GM21528 (cell line): ENCODE data around the gene SLC25A42.
"Not testable (repeated sequence)": the region's sequence is repeated elsewhere in the genome, so short reads cannot be mapped to it uniquely, and the experiment has no call there.

Source experiments
- ATAC-seq: cut with Tn5 transposase; IDR thresholded peaks from one replicate; pipeline ENCODE4 v1.9.1; 2021; ENCODE audit warnings: mild to moderate bottlenecking, moderate library complexity; ENCODE audit not compliant: unreplicated experiment, low FRiP score

Gene SLC25A42

GRCh38 chr19:19131989-19132388 lies 68.2 kb downstream of the SLC25A42 start:
- ATAC-seq, result no peak

GRCh38 chr19:19132912-19133311 lies 69.1 kb downstream of the SLC25A42 start:
- ATAC-seq, result no peak

- ATAC-seq, result no peak
These were observed 70.2 kb downstream of the SLC25A42 start for GRCh38 chr19:19133985-19134384.

GRCh38 chr19:19134687-19135158 lies 70.9 kb downstream of the SLC25A42 start:
- ATAC-seq, result no peak

GRCh38 chr19:19135713-19136112 lies 71.9 kb downstream of the SLC25A42 start:
- not testable (repeated sequence) for ATAC-seq

- ATAC-seq, result no peak
These were observed 73.8 kb downstream of the SLC25A42 start for GRCh38 chr19:19137556-19138108.

- ATAC-seq, result peak; percentile 94
These were observed 74.6 kb downstream of the SLC25A42 start, which contains the start of gene TMEM161A for GRCh38 chr19:19138109-19138981. TMEM161A (minus strand) TSS chr19:19138478; CDS start chr19:19138428, 50 bp downstream.

- ATAC-seq, result no peak
These were observed 76.1 kb downstream of the SLC25A42 start for GRCh38 chr19:19139876-19140229.

- no peak for ATAC-seq
These were observed 76.7 kb downstream of the SLC25A42 start for GRCh38 chr19:19140476-19140875.

- ATAC-seq, result no peak
These were observed 78.6 kb downstream of the SLC25A42 start for GRCh38 chr19:19142347-19142746.

- ATAC-seq, result no peak
These were observed 81.5 kb downstream of the SLC25A42 start for GRCh38 chr19:19145281-19145680.

GRCh38 chr19:19145684-19146608 lies 82.2 kb downstream of the SLC25A42 start:
- no peak for ATAC-seq

- ATAC-seq, result no peak
These were observed 83.1 kb downstream of the SLC25A42 start for GRCh38 chr19:19146865-19147264.

- ATAC-seq, result no peak
These were observed 83.5 kb downstream of the SLC25A42 start for GRCh38 chr19:19147344-19147743.

- ATAC-seq, result not testable (repeated sequence)
These were observed 84.7 kb downstream of the SLC25A42 start for GRCh38 chr19:19148504-19148903.

- ATAC-seq, result no peak
These were observed 85.6 kb downstream of the SLC25A42 start for GRCh38 chr19:19149435-19149834.

- no peak for ATAC-seq
These were observed 87.6 kb downstream of the SLC25A42 start for GRCh38 chr19:19151418-19151817.

GRCh38 chr19:19152668-19153384 lies 89.0 kb downstream of the SLC25A42 start:
- ATAC-seq, result no peak

- no peak for ATAC-seq
These were observed 91.1 kb downstream of the SLC25A42 start for GRCh38 chr19:19154768-19155494.
